ENCODE data around the gene SOX21.
"Not testable (repeated sequence)": the region's sequence is repeated elsewhere in the genome, so short reads cannot be mapped to it uniquely, and the experiment has no call there.

SOX21 gene

DNA sequence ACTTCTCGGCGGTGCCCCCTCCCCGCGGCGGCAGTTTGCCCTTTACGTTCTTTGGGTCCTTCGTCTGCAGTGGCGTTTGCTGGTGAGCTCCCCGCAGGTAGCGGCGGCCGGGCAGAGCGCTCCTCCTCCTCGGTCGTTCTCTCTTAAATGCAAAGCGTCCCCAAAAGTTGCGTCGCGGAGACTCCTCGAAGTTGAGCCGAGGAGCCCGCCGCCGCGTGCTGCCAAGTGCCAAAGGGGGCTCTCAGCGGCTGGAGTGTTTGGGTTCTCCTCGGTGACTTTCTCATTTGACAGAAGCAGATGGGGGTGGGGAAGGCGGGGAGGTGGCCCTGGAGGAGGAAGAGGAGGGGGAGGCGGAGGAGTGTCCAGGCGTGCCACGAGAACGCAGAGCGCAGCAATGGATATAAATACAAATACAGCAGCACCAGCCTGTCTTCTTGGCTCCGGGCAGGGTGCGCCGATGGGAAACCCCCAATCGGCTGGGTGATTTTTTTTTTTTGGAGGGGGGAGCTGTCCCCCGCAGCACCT lies at the start of gene SOX21:
Gene SOX21, minus strand, starts transcription at position 259 of the 525 bp plus-strand sequence. CDS start 496 bp downstream, outside the sequence.
- no peak for DNase-seq

DNA sequence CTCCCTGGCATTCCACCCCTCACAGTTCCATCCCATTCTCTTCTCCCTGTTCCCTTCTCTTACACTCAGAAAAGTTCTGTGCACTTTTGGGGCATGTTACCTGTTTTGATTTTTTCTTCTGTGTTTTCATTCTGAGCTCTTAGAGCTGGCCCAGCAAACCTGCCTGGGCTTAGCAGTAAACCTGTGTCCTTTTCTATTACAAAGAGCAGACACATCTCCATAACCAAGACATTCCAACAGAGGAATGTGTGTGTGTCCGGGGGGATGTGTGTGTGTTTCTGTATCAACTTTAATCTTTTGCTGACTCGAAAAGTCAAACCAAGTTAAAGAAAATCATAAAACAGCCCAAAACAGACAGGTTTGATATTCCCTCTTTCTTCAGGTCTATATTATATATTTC lies 49.1 kb upstream of the SOX21 start:
- DNase-seq: no peak

DNA sequence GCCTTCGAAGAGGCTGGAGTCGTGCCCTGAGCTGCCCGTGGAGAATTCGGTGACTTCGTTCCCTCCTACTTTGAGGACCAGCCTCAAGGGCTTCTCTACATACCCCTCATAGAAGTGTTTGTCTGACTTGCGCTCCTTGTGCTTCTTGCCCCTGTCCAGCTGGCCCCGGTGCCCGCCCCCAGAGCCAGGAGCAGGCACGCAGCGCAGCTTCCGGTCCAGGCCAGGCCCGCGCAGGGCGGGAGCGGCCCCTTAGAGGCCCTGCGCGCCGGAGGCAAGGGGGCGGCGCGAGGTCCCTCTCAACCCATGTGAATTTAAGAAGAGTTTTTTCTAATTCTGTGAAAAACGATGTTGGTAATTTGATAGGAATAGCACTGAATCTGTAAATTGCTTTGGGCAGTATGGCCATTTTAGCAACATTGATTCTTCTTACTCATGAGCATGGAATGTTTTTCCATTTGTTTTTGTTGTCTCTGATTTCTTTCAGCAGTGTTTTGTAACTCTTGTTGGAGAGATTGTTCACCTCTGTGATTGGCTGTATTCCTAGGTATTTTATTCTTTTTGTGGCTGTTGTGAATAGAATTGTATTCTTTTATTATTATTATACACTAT lies 46.9 kb upstream of the SOX21 start:
- DNase-seq: no peak

DNA sequence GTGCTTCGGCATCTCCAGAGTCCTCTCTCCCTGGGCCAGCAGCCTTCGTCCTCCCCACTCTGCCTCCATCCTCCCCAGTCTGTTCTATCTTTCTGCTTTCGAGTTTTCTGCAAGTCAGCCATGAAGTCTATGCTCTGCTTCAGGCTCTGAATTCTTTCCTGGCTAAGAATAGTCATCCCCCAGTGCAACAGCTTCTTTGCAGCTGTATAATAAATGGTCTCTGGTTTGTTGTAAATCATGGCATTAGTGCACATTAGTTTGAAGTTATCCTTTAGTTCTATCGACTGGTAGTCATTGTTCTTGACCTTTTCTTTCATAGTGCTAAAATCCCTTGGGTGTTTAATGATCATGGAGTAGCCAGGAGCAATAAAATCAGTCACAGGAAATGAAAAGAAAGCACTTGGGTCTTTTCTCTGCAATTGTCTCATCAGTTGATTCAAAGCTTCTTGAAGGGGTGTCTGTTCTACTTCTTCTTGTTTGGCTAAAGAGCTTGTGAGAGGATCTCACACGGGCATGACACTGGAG lies 46.2 kb upstream of the SOX21 start:
- no peak for DNase-seq

DNA sequence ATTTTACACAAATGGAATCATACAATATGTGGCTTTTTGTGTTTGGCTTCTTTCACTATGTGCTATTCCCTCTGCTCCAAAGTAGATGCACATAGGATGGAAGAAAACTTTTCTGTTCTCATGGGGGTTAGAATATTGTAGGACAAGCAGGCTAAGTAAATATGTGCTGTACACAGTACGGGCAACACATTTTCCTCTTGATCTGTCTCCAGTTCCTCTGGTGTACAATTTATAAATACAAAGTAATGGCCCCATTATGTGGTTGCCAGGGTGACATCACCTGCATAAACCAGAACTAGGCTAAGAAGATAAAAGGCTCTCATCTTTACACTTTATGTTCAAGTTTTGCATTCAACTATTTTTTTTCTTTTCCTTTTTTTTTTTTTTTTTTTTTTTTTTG lies 41.0 kb upstream of the SOX21 start:
- no peak for DNase-seq

DNA sequence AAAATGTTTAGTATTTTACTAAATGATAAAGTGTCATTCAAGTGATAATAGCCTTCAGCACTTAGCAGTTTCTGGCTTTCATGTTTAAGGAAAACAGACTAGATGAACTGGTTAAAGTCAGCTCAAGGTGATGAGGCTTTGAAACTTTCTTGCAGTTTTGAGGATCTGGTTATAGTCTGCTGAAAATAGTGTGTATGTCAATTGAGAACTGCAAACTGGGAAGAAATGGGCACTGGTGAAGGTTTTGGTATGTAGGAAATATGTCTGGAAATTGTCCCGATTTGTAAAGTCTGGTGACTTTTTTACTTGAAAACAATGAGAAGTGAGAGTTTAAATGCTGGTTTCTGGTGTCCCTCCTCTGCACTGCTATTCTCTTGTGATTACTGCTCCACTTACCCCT lies 36.8 kb upstream of the SOX21 start:
- DNase-seq: no peak

DNA sequence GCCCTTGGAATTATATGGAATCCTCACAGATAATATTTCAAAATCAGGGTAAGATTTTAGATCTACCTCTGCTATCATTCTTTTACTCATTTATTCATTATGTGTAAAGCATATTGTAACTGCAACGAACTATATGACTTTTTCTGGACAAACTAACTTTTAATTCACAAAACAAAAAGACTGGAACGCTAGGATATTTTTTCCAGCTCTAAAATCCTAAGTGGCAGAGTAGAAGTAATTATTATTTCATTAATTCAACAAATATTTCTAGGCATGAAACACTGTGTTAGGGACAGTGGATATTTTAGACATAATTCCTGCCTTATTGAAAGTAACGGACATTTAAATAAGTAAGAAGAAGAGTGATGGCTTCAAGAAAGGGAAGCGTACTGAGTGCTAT lies 26.9 kb upstream of the SOX21 start:
- no peak for DNase-seq

DNA sequence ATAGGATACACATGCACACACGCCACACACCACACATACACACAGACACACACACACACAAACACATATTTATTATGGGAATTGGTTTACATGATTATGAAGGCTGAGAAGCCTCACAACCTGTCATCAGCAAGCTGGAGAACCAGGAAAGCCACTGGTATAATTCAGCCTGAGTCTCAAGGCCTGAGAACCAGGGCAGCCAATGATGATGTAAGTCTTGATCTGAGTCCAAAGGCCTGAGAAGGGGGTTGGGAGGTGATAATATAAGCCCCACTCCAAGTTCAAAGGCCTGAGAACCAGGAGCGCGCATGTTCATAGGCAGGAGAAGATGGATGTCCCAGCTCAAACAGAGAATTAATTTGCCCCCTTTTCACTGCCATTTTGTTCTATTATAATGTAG lies 18.7 kb upstream of the SOX21 start:
- DNase-seq: no peak

DNA sequence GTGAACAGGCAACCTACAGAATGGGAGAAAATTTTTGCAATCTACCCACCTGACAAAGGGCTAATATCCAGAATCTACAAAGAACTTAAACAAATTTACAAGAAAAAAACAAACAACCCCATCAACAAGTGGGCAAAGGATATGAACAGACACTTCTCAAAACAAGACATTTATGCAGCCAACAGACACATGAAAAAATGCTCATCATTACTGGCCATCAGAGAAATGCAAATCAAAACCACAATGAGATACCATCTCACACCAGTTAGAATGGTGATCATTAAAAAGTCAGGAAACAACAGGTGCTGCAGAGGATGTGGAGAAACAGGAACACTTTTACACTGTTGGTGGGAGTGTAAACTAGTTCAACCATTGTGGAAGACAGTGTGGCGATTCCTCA lies 17.6 kb upstream of the SOX21 start:
- not testable (repeated sequence) for DNase-seq

DNA sequence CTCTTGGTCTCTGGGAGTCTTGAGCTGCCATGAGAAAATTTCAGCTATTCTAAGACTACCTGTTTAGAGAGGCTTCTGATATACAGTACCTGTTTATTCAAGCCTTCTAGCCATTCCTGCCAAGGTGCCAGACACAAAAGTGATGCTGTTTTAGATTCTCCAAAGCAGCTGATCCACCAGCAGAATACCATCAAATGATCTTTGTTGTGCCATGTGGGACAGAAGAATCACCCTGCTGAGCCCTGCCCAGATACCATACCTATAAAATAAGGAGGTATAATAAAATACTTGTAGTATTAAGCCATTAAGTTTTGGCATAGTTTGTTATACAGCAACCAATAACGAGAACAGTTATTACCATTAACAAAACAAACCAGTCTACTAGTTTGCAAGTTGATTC lies 14.1 kb upstream of the SOX21 start:
- DNase-seq: no peak

DNA sequence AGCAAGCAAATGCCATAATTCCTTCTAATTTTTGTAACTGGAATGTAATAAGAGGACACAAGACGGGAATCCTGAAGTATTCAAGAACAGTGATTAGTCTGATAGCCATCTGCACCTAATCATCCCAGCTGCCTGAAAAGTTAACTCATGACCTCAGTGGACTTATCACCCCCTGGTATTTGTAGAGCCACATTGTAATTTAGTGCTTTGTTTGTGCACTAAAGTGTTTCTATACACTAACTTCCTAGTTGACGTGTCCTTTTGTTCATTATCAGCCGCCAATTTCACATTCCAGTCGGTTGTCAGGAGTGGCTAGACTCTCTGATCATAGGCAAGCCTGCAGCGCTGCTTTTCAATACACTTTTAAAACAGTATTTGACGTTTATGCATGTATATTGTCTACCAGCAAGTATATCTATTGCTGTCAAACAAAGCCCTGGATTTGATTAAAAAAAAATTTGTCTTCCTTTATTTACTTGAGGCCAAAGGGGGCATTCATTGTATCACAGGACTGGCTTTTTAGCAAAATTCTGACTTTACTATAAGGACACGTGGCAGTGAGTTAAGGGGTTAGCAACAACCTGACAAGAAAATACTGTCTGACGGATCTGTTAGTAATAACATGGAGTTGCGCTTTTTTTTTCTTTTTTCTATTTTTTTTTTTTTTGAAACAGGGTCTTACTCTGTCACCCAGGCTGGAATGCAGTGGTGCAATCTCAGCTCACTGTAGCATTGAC lies 10.4 kb upstream of the SOX21 start:
- no peak for DNase-seq

DNA sequence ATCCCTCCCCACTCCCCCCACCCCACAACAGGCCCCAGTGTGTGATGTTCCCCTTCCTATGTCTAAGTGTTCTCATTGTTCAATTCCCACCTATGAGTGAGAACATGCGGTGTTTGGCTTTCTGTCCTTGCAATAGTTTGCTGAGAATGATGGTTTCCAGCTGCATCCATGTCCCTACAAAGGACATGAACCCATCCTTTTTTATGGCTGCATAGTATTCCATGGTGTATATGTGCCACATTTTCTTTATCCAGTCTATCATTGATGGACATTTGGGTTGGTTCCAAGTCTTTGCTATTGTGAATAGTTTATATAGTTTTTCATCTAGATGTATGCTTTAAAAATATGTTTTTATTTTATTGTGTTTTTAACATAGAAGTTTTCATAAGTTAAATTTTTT lies 6.4 kb upstream of the SOX21 start:
- not testable (repeated sequence) for DNase-seq

DNA sequence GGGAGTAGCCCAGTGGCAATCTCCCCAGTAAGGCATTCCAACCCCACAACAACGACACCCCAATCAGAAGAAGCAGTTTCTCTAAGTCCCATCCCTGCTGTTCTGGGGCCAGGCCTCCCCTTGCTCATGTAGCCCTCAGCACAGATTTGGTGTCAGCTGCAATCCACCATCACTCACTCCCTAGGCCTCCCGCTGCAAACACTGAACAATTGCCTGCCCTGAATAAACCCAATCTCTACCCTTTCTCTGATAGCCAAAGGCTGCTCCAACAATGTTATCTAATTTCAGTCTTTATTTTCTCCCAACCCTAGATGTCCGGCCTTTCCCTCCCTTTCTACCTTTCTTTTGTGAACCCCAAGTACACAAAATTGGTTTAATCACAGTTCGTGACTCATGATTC lies 5.6 kb upstream of the SOX21 start:
- DNase-seq: no peak

DNA sequence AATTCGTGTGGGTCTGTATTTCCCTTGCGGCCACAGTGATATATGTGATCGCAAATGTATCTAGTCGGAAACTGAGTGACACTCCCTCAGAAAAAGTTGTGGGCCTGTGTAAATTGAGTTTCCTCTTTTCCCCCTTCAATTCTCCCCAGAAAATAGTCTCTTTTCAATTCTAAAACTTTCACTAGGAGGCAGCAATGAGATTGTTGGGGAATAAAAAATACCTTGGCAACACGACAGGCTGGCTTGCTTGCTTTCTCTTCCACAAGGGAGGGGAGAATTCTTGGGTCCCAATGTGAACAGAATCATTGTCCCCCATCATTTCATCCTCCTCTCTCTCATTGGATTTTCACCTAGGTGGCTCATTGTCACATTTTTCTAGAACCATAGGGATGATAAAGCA lies 3.7 kb upstream of the SOX21 start:
- no peak for DNase-seq

DNA sequence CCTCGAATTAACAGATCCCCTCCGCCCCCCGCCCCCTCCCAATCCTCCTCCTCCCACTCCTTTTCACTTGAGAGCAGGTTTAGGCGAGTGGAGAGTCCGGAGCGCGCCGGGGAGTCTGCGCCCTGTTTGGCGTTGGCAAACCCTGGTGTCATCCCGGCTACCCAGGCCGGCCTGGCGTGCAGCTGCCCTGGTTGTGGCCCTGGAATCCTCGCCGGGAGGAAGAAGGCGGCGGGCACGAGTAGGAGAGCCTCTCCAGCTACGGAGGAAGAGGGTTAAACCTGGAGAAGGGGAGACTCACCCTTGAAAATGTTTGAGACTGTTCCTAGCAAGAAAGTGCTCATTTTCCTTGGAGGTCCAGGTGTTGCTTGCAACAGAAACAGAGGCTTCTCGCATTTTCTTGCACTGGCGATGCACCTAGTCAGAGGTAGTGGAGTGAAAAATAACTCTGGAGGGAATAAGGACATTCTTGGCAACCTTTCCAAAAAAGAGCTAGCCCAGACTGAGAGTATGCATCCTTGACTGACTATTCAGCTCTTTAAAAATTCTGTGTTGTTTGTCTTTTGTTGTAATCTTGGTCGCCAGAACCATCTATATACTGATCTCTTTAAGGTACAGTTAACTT lies 1.3 kb upstream of the SOX21 start:
- no peak for DNase-seq

DNA sequence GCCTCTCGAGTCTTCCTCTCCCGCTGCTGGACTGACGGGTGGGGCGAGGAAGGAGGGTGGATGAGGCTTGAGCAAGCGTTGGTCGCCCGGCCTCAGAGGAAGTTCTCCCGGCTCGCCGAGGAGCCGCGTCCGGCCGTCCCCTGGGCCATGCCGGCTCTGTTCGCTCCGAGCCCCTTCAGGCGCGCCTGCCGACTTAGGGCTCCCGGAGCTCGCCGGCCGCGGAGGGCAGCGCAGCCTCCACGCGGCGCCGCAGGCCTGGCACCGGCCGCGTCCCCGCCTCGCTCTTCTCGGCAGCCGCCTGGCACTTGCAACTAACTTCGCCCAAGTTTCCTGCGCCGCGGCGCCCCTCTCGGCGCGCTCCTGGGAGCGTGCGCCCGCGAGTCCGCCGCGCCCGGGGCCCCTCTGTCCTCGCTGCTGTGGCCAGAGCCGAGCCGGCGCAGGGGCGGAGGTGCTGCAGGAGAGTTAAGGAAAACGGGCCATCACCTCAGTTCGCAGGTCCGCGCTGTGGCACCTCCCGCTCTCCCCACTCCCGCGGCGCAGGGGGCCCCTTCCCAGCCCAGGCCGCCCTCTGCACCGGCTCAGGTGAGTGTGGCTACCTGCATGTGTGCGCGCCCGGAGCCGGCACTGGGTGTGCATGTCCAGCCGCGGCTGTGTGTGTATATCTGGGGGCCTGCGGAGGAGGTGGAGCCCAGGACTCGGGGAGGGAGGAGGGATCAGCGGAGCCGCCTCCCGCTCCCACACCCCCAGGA lies 641 bp upstream of the SOX21 start:
- DNase-seq: no peak

DNA sequence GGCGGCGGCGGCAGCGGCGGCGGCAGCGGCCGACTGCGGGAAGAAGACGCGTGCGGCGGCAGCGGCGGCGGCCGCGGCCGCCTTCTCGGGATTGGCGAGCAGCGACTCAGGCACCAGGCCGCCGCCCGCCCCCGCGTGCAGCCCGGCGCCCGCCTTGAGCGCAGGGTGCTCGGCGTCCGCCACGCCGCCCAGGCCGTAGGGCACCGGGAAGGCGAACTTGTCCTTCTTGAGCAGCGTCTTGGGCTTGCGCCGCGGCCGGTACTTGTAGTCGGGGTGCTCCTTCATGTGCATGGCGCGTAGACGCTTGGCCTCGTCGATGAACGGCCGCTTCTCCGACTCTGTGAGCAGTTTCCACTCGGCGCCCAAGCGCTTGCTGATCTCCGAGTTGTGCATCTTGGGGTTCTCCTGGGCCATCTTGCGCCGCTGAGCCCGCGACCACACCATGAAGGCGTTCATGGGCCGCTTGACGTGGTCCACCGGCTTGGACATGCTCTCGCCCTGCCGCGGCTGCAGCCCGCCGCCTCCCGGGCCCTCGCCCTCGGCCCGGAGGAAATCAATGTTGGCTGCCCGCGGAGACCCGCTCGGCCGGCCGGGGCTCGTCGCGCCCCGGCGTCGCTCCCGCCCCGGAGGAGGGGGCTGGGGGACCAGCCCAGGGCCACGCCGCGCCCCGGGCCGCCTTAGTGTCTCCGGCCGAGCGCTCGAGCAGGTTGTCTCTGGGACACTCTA lies 621 bp downstream of the SOX21 start:
- DNase-seq: no peak

DNA sequence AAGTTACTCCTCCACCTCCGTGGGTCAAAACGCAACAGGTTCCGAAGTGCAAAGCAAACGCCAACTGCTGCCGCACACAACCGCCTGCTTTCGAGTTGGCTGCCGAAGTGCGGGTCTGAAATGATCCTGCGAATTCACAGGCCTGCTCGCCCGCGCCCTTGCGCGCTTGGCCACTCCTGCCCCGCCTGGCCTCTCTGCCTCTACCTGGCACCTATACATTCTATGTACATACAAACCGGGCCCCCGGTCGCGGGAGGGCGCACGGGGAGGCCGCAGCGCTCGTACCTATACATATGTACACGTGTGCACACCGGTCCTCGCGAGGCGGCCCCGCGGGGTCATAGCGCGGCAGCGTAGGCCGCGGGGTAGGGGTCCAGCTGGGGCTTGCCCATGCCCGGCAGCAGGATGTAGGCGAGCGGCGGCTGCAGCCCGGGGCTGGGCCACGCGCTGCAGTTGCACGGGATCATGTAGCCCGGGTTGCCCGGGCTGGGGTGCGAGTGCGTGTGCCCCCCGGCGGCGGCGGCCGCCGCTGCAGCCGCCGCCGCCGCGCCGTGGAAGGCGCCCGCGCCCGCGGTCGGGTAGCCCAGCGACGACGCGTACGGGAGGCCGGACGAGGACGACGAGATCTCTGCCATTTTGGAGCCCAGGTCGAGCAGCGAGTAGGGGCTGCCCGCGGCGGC lies 1.3 kb downstream of the SOX21 start:
- no peak for DNase-seq

DNA sequence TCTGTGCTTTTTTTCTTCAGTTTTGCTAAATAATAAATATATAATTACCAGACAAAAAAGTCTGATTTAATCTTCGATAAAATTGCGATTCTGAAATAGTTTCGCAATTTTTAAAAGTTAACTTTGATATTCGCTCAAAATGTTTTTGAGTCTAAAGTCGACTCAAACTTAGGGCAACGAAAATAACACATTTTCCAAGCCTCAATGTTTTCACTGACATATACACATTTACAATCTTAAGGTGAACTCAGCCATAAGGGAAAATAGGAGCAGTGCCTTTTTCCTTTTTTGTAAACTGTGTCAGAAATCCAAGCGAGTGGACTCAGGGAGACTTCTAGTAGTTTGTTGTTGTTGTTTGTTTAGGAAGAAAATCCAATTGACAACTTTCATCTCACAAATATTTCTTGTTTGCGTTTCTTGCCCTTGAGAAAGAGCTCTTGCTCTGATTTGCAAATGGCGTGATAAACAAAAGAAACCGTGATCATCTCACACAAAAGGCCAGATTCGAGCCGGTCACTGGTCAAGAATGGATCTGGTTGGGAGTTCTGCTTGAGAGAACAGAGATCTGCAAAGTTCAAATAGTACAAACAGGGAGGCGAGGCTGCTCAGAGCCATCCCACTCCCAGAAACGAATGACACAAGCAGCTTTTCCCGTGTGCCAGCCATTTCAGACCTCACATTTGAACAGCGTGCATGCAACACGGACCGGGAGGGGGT lies 2.1 kb downstream of the SOX21 start:
- DNase-seq: no peak

DNA sequence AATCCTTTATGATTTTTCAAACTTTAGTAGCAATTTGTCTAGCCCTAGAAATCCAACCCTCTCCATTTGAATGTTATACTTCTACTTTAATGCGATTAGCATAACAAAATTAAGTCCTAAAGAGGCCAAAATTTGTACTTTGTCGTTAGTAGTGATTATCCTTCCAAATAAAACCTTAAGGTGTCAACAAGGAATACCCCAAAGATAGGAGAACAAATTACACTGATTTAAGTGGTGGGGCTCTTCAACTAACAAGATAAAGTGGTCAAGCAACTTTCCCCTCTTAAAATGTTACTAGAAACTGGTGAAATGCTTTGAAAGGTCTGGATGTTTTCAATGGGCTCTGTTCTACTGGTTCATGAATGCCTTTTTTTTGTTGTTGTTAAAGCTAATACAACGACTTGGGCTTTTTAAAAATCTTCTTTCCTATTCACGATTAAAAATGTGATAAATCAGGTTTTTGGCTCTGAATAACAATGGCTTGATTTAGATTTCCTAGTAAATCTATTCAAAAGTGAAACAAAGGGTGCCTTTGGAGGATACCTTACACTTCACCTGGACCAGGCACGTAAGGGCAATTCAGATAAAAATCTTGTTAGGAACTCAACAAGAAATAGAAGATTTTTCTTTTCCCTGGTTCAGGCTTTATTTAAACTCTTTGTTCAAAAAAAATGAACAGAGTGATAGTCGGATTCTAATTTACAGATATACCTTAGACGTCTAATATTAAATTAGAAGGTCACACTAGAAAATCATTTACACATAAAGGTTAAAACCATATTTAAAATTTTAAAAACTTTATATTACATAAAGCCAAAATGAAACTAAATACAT lies 3.1 kb downstream of the SOX21 start:
- DNase-seq: no peak

Measured in activated CD4-positive, alpha-beta T cell treated with anti-CD3 and anti-CD28 coated beads for 4 hours (primary cell).